ENCODE measurements around the gene KLB.
"Not testable (repeated sequence)": the region's sequence is repeated elsewhere in the genome, so short reads cannot be mapped to it uniquely, and the experiment has no call there.

Gene KLB

GRCh38 chr4:39406763-39407583, at the start of gene KLB:
KLB (plus strand) TSS chr4:39406930; CDS start chr4:39406950, 20 bp downstream.
- no peak for DNase-seq

GRCh38 chr4:39357002-39357401, 49.7 kb upstream of the KLB start:
- no peak for DNase-seq

- DNase-seq, result not testable (repeated sequence)
These were observed 46.1 kb upstream of the KLB start for GRCh38 chr4:39360611-39361010.

- DNase-seq, result no peak
These were observed 43.9 kb upstream of the KLB start for GRCh38 chr4:39362827-39363226.

GRCh38 chr4:39363773-39364393, 42.8 kb upstream of the KLB start:
- no peak for DNase-seq

GRCh38 chr4:39365360-39365759, 41.4 kb upstream of the KLB start:
- no peak for DNase-seq

- peak; percentile 38 for DNase-seq
These were observed 40.6 kb upstream of the KLB start, which contains the start of gene RFC1 for GRCh38 chr4:39365830-39366771. RFC1 (minus strand) TSS chr4:39366362; CDS start chr4:39366241, 121 bp downstream.

- DNase-seq, result no peak
These were observed 39.6 kb upstream of the KLB start for GRCh38 chr4:39367166-39367565.

GRCh38 chr4:39369301-39369700, 37.4 kb upstream of the KLB start:
- DNase-seq, result no peak

GRCh38 chr4:39371209-39371608, 35.5 kb upstream of the KLB start:
- DNase-seq, result not testable (repeated sequence)

- DNase-seq, result no peak
These were observed 31.3 kb upstream of the KLB start for GRCh38 chr4:39375478-39375877.

- no peak for DNase-seq
These were observed 23.0 kb upstream of the KLB start for GRCh38 chr4:39383690-39384089.

GRCh38 chr4:39384563-39384962, 22.2 kb upstream of the KLB start:
- DNase-seq, result no peak

- DNase-seq, result no peak
These were observed 16.1 kb upstream of the KLB start for GRCh38 chr4:39390603-39391002.

GRCh38 chr4:39394706-39395105, 12.0 kb upstream of the KLB start:
- peak; percentile 29 for DNase-seq

- DNase-seq, result not testable (repeated sequence)
These were observed 5.1 kb upstream of the KLB start for GRCh38 chr4:39401640-39402039.

- DNase-seq, result no peak
These were observed 805 bp downstream of the KLB start for GRCh38 chr4:39407584-39407885.

- no peak for DNase-seq
These were observed 3.7 kb downstream of the KLB start for GRCh38 chr4:39410415-39410814.

- not testable (repeated sequence) for DNase-seq
These were observed 4.8 kb downstream of the KLB start for GRCh38 chr4:39411561-39411960.

- no peak for DNase-seq
These were observed 9.1 kb downstream of the KLB start for GRCh38 chr4:39415678-39416283.

GRCh38 chr4:39422247-39422646, 15.5 kb downstream of the KLB start:
- no peak for DNase-seq

- not testable (repeated sequence) for DNase-seq
These were observed 18.6 kb downstream of the KLB start for GRCh38 chr4:39425297-39425696.

- DNase-seq, result no peak
These were observed 20.0 kb downstream of the KLB start for GRCh38 chr4:39426728-39427127.
